SU-DHL-6 (cell line): ENCODE data around the gene ALDOA.

Experiments used
- CTCF ChIP-seq: fragments of 200-600 bp; sonication (generic); IDR thresholded peaks from one replicate; pipeline ENCODE4 v1.5.1; 2017; ENCODE audit warnings: antibody characterized with exemption, mild to moderate bottlenecking, low read length, moderate library complexity; ENCODE audit not compliant: insufficient read depth, poor library complexity, severe bottlenecking
- EZH2phosphoT487 ChIP-seq: fragments of 200-600 bp; sonication (generic), shearing (Covaris generic); conservative IDR thresholded peaks from 2 replicates; pipeline ENCODE4 v1.6.1; 2018; ENCODE audit warnings: mild to moderate bottlenecking, antibody characterized with exemption, low read length, moderate library complexity, mixed read lengths

- TF ChIP-seq CTCF (no peak), EZH2phosphoT487 (no peak)
Measured at GRCh38 chr16:30084096-30084815, 18.7 kb downstream of the ALDOA start.
